Stimulated activated CD8-positive, alpha-beta memory T cell treated with anti-CD3 and anti-CD28 coated beads, Interleukin-4, amount 100 ng/mL, for 48 hours (primary cell): ENCODE measurements around the gene UTF1.
"Not testable (repeated sequence)": the region's sequence is repeated elsewhere in the genome, so short reads cannot be mapped to it uniquely, and the experiment has no call there.

Source experiments
- DNase-seq: peaks from one replicate; pipeline ENCODE4 v3.0.0-alpha.2; 2020

Gene UTF1

DNA sequence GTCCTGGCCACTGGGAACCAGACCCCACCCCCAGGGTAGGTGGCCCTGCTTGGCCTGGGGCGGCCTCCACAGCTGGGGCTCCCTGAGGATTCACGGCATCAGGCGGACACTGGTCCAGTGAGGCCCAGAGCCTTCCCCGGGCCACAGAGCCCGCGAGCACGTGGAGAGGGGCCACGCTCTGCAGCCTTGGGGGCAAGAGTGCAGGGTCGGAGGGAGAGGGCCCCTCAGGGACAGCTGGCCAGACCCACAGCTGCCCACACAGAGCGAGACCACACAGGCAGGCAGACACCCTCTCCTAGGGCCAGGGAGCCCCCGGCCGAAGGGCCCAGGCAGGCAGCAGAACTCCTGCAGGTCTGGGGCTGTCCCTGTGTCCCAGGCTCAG, 18.3 kb downstream of the UTF1 start:
- no peak for DNase-seq

- DNase-seq = no peak
These were observed 19.2 kb downstream of the UTF1 start for GRCh38 chr10:133249094-133249780.

GRCh38 chr10:133249975-133250754, 20.1 kb downstream of the UTF1 start:
- no peak for DNase-seq

- DNase-seq = no peak
These were observed 21.6 kb downstream of the UTF1 start for GRCh38 chr10:133251388-133252222.

DNA sequence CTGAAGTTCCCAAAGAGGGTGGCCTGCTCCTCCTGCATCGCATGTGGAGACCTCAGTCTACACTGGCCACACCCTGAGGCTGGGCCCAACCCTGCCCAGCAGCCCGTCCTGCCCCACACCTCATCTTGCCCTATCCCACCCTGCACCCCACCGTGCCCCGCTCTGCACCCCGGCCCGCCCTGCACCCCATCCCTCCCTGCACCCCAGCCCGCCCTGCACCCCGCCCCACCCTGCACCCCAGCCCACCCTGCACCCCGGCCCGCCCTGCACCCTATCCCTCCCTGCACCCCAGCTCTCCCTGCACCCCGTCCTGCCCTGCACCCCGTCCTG, 22.2 kb downstream of the UTF1 start:
- DNase-seq = no peak

DNA sequence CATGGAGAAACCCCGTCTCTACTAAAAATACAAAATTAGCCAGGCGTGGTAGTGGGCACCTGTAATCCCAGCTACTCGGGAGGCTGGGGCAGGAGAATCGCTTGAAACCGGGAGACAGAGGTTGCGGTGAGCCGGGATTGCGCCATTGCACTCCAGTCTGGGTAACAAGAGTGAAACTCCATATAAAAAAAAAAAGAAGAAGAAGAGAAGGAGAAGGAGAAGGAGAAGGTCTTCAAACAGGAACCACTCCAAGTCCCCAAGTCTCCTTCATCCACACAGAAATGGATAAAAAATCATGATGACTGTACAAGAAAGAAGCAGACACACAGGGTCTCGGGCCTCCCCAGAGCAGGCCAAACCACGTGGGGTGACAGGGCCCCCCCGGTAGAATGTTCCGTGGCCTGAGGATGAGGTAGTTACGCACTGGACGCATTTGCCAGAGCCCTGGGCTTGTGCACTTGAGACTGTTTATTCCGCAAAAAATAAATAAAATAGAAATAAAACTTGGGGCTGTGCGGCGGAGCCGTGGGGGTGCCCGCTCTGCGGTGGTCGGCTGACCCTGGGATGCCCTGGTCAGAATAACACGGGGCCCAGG, 23.4 kb downstream of the UTF1 start:
- DNase-seq = no peak

GRCh38 chr10:133254421-133255120, 24.6 kb downstream of the UTF1 start:
- DNase-seq = no peak

DNA sequence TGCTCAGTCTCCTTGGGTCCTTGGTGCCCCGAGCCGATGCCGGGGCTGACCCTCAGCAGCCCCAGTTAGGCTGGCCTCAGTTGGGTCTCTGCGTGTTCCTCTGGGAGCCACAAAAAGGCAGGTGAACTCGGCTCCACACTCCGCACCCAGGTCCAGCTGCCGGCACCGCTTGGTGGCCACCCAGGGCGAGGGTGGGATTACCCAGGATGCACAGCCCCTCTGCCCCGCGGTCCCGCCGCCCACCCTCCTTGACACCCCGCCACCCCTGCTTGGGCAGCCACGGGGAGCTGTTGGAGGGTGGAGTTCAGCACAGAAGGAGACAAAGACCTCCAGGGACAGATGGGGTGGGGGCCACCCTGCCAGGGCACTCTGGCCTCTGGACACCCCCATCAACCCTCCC, 25.3 kb downstream of the UTF1 start:
- no peak for DNase-seq

DNA sequence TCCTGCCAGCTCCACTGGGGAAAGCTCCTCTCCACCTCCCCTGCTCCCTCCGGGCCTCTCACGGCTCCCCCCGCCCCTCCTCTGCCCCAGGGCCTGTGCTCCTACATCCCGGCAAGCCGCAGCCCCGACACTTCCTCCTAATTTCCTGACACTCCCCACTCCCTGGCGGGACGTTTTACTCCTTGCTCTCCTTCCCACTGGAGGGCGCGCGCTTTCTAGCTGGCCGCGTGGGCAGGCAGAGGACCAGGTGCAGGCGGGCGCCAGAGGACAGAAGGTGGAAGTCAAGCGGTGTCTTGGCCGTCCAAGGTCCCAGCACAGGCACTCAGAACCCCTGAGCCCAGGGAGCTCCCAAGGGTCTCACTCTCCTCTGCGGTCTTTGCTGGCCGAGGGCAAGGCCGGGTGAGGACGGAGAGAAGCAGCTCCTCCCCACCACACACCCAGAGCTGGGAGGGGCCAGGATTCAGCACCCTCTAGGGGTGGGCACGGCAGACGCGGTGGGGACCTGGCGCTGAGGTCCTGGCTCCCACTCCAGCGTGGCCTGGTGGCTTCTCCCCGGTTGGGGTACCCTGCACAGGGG, 27.6 kb downstream of the UTF1 start:
- DNase-seq = peak; percentile 67

- peak; percentile 70 for DNase-seq
These were observed 28.2 kb downstream of the UTF1 start for GRCh38 chr10:133258066-133258817.

GRCh38 chr10:133258818-133259601, 29.0 kb downstream of the UTF1 start:
- DNase-seq = peak; percentile 97

DNA sequence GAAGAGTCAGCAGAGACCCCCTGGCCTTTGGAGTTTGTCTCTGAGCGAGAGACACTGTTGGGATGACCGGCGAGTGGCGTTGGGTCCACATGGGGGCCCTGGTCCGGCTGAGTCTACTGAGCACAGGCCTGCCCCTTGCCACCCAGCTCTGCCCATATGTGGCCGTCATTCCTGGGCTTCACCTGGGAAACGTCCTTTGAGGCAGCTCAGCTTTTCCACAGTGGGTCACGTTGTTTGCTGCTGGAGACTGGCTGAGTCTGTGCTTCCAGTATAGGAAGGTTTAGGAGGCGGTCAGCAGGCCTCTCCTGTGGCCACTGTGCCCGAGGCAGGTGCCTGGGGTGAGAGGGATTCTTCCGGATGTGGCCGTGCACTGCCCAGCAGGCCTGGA, 29.6 kb downstream of the UTF1 start:
- no peak for DNase-seq

- peak; percentile 85 for DNase-seq
These were observed 31.1 kb downstream of the UTF1 start for GRCh38 chr10:133260895-133261725.

DNA sequence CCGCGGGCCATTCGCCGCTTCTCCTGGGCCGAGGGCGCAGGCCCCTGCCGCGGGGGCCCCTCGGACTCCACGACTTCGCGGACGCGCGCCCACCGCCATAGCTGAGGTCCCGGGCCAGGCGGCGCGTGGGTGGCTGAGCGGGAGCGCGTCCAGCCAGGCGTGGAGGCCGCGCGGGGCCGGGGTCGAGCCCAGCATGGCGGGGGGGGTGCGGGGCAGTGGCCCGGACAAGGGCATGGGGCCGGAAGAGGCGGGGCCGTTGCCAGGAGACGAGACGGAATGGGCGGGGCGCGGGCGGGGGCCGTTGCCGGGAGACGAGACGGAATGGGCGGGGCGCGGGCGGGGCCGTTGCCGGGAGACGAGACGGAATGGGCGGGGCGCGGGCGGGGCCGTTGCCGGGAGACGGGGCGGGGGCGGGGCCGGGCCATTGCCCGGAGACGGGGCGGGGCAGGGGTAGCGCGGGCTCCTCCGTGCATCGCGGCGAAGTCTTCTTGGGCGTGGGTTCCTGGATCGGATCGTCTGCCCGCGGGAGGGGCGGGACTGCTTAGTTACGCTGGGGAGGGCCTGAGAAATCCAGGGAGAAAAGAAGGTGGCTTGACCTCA, 31.8 kb downstream of the UTF1 start:
- DNase-seq = peak; percentile 87

- DNase-seq = no peak
These were observed 32.7 kb downstream of the UTF1 start for GRCh38 chr10:133262696-133263095.

DNA sequence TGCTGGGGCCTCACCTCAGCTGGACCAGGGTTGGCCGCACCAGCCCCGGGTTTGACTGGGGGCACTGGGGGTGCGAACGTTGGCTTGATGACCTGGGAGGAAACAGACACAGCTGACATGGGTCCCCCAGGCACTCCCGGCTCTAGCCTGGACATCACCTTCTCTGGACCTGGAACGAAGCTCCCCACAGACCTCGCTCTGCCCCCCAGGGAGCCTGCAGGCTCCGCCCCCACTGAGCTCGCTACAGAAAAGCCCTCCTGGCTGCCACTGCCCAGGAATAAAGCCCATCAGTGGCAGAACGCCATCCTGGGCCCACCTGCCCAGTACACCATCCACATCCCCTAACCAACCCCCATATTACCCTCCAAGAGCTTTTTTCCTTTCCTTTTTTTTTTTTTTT, 33.7 kb downstream of the UTF1 start:
- no peak for DNase-seq

DNA sequence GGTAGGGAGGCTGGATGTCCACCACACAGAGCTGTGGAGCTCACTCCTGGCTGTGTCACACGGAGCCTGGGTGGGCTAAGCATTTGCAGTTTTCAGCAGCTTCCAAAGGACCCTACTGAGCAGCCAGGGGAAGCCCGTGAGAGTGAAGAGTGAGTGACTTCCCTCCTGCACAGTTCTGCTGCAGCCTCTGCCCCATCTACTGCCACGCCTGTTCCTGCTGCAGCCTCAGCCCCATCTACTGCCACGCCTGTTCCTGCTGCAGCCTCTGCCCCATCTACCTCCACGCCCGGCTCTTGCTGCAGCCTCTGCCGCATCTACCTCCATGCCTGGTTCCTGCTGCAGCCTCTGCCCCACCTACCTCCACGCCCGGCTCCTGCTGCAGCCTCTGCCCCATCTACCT, 34.4 kb downstream of the UTF1 start:
- DNase-seq = no peak

GRCh38 chr10:133265052-133265451, 35.0 kb downstream of the UTF1 start:
- not testable (repeated sequence) for DNase-seq

DNA sequence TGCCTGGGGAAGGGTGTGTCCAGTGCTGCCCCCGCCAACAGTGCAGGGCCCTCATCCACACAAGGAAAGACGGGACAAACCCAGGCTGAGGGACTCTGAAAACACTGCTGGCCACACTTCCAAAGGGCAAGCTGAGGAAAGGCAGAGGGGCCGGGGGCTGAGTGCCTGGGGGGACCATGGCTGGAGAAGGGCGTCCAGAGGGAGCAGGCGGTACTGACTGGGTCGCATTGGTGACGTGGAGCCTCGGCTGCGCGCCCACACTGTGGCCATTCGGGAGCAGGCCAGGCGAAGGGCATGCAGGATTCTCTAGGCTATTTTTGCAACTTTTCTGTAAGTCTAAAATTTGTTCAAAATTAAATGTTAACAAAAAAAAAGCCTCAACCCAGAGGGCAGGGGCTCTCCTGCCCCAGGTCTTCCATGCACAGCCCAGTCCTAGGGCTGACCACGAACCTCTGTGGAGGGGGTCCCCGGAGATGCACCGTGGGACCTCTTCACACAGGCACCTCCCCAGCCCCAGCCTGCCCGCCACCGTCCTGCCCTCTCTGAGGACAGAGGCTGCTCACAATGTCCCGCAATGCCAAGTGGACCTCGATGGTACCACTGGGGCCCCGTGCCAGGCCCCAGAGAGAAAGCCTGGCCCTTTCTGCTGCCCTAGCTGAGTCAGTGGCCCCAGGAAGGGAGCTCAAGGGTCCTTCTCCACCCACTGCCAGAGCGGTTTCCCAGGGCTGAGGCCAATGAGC, 36.2 kb downstream of the UTF1 start:
- no peak for DNase-seq
